ENCODE data around the gene CCSER1. TPM values are rescaled to one million over a fixed set of nuclear protein-coding genes. Genes with fewer than 3 reads are reported as not detected.

Gene CCSER1
- polyA plus RNA-seq, 3 donors = 0.09 to 0.75 (median 0.13) TPM

DNA sequence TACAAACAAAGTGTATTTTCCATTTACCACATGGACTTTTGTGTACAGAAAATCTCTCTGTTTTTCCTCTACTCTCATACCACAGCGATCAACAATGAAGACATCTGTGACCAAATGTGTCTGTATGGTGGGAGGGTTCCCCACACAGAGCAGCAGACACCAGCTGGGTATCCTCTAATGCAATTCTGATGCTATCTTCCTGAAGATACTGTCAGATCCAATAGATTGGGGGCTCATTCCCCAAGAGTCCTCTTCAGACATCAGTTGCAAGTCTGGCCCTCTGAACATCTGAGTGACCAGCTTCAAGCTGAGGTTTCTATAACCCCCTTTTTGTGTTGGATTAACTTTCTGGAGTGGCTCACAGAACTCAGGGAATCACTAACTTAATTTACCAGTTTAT is 659.4 kb downstream of the CCSER1 start:
- Mint-ChIP-seq H3K36me3 (no peaks in the 10 kb centered on the region), H3K27ac (no peak overlapping the region)

DNA sequence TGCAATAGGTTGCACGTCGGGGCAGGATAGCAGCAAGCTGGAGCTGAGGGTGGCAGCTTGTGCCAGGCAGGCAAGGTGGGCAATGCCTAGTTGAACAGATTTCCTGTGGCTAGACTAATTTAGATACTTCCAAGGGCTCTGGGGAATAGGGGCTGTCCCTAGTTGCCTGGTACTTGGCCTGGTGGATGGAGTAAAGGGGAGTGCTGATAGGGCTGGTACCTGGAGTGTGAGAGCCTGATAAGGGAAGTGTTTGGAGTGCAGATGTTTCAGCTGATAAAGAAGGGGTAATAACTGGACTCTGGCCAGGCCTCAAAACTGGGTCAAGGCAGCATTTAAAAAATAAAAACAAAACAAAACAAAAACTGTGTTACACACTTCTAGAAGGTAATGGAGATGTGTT is 665.5 kb downstream of the CCSER1 start:
- H3K36me3 Mint-ChIP-seq = no peaks in the 10 kb centered on the region
- H3K4me3 Mint-ChIP-seq = no peak overlapping the region
- Histone ChIP-seq H3K79me2 (ENCODE audit: insufficient read depth, low read length) (no peaks in the 10 kb centered on the region), H3K4me2 (replicated peaks; ENCODE audit: extremely low read depth, low read length, poor library complexity, severe bottlenecking) (no peak overlapping the region), H2AFZ (ENCODE audit: insufficient read depth, low read depth, low read length, poor library complexity, severe bottlenecking) (no peak overlapping the region), H3K27me3 (ENCODE audit: control insufficient read depth in 2 of 2, insufficient read depth in 2 of 2, low read length in 2 of 2) (no peaks in the 10 kb centered on the region), H3K4me3 (replicated peaks in 1 of 3; ENCODE audit: low read depth in 2 of 3, low read length in 3 of 3) (no peak overlapping the region), H3K27ac (ENCODE audit: low read depth in 1 of 2, low read length in 2 of 2) (no peak overlapping the region), H3K4me1 (ENCODE audit: control insufficient read depth in 1 of 2, insufficient read depth in 2 of 2, low read length in 2 of 2) (no peaks in the 10 kb centered on the region), H3K36me3 (replicated peaks in 1 of 2; ENCODE audit: control insufficient read depth in 1 of 2, insufficient read depth in 2 of 2, low read length in 2 of 2) (no peaks in the 10 kb centered on the region), H3K9ac (ENCODE audit: insufficient read depth, low read length, poor library complexity, severe bottlenecking) (no peak overlapping the region), H3K9me3 (replicated peaks in 1 of 2; ENCODE audit: control insufficient read depth in 1 of 2, insufficient read depth in 1 of 2, low read length in 2 of 2) (no peaks in the 10 kb centered on the region), H4K20me1 (ENCODE audit: insufficient read depth, low read length) (no peaks in the 10 kb centered on the region)
- H3K4me1 Mint-ChIP-seq = no peaks in the 10 kb centered on the region
- DNase-seq = no peak
- no CpG with 5 or more reads among the region's 2 CpGs for WGBS (ENCODE audit: insufficient coverage)
- peaks cover 1% of the 10 kb centered on the region in 3 donors for H3K27me3 Mint-ChIP-seq (ENCODE audit: low read depth in 3 of 3)
- TF ChIP-seq, protein P1, sequence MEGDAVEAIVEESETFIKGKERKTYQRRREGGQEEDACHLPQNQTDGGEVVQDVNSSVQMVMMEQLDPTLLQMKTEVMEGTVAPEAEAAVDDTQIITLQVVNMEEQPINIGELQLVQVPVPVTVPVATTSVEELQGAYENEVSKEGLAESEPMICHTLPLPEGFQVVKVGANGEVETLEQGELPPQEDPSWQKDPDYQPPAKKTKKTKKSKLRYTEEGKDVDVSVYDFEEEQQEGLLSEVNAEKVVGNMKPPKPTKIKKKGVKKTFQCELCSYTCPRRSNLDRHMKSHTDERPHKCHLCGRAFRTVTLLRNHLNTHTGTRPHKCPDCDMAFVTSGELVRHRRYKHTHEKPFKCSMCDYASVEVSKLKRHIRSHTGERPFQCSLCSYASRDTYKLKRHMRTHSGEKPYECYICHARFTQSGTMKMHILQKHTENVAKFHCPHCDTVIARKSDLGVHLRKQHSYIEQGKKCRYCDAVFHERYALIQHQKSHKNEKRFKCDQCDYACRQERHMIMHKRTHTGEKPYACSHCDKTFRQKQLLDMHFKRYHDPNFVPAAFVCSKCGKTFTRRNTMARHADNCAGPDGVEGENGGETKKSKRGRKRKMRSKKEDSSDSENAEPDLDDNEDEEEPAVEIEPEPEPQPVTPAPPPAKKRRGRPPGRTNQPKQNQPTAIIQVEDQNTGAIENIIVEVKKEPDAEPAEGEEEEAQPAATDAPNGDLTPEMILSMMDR (IDR thresholded peaks at IDR 0.05) = no peak
- peaks cover 0 to 18% (median 11%) of the 10 kb centered on the region in 7 donors for H3K9me3 Mint-ChIP-seq
- no peak overlapping the region for H3K27ac Mint-ChIP-seq
- intact Hi-C loops (cut with micrococcal nuclease) = no loop called here

More for the DNA sequence above, 659.4 kb downstream of the CCSER1 start:
- no peak overlapping the region for H3K4me3 Mint-ChIP-seq
- Histone ChIP-seq H3K79me2 (ENCODE audit: insufficient read depth, low read length) (no peaks in the 10 kb centered on the region), H3K27me3 (ENCODE audit: control insufficient read depth in 2 of 2, insufficient read depth in 2 of 2, low read length in 2 of 2) (no peaks in the 10 kb centered on the region), H3K4me2 (replicated peaks; ENCODE audit: extremely low read depth, low read length, poor library complexity, severe bottlenecking) (no peak overlapping the region), H2AFZ (ENCODE audit: insufficient read depth, low read depth, low read length, poor library complexity, severe bottlenecking) (no peak overlapping the region), H3K36me3 (replicated peaks in 1 of 2; ENCODE audit: control insufficient read depth in 1 of 2, insufficient read depth in 2 of 2, low read length in 2 of 2) (no peaks in the 10 kb centered on the region), H3K9ac (ENCODE audit: insufficient read depth, low read length, poor library complexity, severe bottlenecking) (no peak overlapping the region), H4K20me1 (ENCODE audit: insufficient read depth, low read length) (no peaks in the 10 kb centered on the region), H3K9me3 (replicated peaks in 1 of 2; ENCODE audit: control insufficient read depth in 1 of 2, insufficient read depth in 1 of 2, low read length in 2 of 2) (peaks cover 0 to 8% of the 10 kb centered on the region in 2 donors), H3K27ac (ENCODE audit: low read depth in 1 of 2, low read length in 2 of 2) (no peak overlapping the region), H3K4me1 (ENCODE audit: control insufficient read depth in 1 of 2, insufficient read depth in 2 of 2, low read length in 2 of 2) (no peaks in the 10 kb centered on the region), H3K4me3 (replicated peaks in 1 of 3; ENCODE audit: low read depth in 2 of 3, low read length in 3 of 3) (no peak overlapping the region)
- H3K27me3 Mint-ChIP-seq (ENCODE audit: low read depth in 3 of 3) = peaks cover 0 to 1% (median 1%) of the 10 kb centered on the region in 3 donors
- WGBS (ENCODE audit: insufficient coverage) = no CpG with 5 or more reads among the region's 1 CpG
- peaks cover 1 to 18% (median 9%) of the 10 kb centered on the region in 7 donors for H3K9me3 Mint-ChIP-seq
- no peak for DNase-seq
- TF ChIP-seq, protein P1 (IDR thresholded peaks at IDR 0.05) = no peak
- intact Hi-C loops (cut with micrococcal nuclease) = no loop called here
- H3K4me1 Mint-ChIP-seq = no peaks in the 10 kb centered on the region

Data from CD14-positive monocyte (primary cell).